LHCN-M2 (cell line): Measurements from ENCODE around the gene ABCA3. TPM values are rescaled to one million over a fixed set of nuclear protein-coding genes. Genes with fewer than 3 reads are reported as not detected.
"Not testable (repeated sequence)": the region's sequence is repeated elsewhere in the genome, so short reads cannot be mapped to it uniquely, and the experiment has no call there.

Source experiments
- DNase-seq: peaks from one replicate; pipeline ENCODE4 v3.0.0-alpha.2; 2012; ENCODE audit warnings: low read depth
- total RNA-seq: library from RNA; depleted of rRNA; stranded (reverse); fragments of >200 nt; gene quantifications from 2 replicates; pipeline ENCODE4 v1.2.3, GENCODE V29; 2014

The ABCA3 gene
- total RNA-seq, 1 experiment from 2014 or later: 0.29 TPM

DNA sequence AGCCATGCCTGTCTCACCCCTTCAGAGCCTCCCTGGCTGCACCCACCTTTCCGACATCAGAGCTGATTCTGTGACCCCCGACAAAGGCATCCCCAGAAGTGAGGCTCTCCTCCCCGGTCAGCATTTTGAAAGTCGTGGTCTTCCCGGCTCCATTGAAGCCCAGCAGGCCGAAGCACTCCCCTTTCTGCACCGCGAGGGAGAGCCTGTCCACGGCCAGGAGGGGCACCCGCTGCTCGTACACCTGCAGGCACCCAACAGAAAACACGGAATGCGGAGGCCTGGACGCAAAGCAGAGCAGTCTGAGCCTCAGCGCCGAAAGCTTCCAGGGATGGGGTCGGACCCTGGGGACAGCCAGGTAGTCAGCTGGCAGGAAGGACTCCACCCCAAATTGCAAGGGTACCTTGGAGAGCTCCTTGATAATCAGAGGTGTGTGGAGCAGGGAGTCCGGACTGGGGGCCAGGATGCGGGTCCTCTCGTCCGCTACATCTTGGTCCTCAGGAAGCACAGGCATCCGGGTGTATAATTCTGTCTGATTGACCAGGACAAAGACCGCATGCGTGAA lies 59.5 kb downstream of the ABCA3 start:
- no peak for DNase-seq

DNA sequence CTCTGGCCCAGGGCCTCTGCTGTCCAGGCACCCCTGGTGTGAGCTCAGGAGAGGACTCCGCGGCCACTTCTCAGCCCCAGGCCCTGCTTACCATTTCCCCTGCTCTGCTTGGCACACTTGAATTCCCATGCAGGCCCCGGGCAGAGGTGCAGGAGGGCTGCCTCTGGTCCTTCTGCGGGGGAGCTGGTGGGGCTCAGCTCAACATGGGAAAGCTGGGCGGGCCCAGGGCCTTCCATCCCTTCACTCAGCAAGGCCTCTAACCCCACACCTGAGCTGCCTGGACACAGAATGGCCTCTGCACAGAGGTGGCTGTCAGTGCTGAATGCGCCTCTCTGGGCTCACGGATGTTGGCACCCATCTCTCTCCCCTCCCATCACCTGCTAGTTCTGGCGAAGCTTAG lies 60.1 kb downstream of the ABCA3 start:
- no peak for DNase-seq

DNA sequence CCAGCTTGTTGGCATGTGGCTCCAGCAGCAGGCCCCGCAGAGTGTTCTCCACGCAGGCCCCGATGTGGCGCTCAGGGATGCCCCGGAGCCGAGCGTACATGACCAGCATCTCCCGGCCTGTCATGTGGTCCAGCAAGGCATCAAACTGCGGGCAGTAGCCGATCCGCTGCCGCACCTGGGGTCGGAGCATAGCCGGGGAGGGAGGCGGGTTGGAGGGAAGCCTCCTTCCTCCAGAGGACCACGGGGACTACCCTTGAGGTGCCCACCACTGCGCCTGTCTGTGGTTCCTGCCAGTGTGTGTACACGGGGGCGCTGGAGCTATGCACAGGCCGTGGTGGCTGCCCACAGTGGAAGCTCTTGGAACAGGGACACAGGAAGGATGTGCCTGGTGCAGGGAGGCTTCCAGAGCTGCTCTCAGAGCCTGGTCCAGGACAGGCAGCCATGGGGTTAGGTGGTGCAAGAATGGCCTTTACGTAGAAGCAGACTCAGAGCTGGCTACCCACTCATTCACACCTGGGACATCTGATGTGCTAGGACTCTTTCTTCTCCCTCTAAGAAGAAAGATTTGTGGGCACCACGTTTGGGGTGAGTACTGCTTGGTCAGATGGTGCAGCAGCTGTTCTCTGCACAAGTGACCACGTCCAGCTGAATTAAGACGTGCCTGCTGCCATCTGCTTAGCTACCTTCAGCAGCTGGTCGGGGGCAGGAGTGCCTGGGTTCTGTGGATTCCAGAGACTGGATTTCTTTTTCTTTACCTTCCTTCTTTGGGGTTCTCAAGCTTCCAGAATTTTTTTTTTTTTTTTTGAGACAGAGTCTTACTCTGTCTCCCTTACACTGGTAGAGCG lies 61.4 kb downstream of the ABCA3 start:
- DNase-seq: peak; percentile 54

DNA sequence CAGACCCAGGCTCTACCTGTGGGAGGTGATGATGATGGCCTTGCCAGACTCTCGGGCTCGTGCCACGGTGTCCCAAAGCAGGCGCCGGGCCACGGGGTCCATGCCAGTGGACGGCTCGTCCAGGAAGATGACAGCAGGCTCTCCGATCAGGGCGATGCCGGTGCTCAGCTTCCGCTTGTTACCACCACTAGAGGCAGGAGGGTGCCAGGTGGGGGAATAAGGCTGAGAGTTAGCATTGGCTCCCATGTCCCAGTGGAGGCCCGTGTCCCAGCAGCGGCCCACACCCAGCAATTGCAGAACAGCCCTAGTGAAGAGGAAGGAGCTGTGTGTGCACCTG lies 62.3 kb downstream of the ABCA3 start:
- DNase-seq: no peak

DNA sequence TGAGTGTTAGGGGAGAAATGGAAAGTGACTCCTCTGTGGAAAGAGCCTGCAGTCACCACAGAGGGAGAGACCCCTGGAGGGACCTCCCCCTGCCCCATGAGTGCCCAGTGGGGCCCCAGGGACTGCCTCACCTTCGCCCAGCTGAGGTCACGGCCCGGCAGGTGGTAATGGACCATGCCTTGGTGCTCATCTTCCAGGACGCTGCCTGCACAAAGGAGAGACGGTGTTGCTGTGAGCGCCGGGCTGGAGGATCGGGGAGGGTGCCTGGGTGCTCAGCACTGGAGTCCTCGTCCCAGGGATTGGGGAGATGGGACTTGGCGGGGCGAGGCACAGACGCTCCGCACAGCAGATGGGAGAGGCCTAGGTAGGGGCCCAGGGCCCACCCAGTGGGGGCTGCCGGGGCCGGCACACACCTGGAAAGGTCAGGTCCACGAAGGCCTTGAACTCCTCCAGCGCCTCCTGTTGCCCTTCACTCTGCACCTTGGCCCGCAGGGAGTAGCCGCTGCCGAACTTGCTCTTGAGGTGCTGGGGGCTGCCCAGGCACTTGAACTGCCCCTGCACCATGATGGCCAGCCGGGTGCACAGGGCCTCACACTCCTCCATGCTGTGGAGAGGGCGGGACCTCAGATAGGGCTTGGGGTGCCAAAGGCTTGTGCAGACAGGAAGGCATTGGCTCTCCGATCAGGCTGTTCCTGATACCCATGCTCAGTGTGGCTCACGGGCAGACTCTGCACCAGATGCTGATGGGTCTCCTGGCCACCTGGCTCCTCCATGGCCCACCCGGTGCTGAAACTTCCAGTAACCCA lies 62.9 kb downstream of the ABCA3 start:
- no peak for DNase-seq

DNA sequence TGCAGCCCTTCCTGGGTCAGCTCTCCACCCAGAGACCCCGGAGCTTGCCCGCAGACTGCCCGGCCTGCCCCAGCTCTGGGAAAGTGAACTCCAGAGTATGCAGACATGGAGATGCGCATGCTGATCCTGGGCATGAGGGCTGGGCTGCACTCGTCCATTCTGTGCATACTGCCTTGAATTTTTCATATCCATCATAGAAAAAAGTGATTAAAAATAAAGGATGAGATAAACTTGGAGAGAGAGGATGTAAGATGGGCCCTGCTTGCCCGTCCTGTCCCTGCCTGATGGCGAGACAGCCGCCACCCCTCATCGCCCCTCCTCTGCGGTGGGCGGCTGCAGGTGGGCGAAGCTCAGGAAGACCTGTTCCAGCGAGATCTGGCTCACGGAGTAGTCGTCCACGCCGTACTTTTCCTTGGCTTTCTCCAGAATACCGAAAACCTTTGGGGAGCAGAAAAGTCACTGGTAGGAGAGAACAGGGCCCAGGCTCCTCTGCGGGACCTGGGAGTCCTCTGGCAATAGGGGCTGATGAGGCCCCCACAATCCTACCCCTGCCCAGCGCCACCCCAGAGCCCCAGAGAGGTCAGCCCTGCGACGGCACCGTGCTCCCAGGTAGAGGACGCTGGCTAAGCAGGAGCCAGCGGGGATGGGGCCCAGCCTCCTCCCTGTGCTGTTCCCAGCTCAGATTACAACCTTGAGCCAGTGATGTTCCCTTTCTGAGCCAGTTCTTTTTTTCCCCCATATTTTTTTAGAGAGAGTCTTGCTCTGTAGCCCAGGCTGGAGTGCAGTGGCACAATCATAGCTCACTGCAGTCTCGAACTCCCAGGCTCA lies 63.9 kb downstream of the ABCA3 start:
- DNase-seq: no peak

DNA sequence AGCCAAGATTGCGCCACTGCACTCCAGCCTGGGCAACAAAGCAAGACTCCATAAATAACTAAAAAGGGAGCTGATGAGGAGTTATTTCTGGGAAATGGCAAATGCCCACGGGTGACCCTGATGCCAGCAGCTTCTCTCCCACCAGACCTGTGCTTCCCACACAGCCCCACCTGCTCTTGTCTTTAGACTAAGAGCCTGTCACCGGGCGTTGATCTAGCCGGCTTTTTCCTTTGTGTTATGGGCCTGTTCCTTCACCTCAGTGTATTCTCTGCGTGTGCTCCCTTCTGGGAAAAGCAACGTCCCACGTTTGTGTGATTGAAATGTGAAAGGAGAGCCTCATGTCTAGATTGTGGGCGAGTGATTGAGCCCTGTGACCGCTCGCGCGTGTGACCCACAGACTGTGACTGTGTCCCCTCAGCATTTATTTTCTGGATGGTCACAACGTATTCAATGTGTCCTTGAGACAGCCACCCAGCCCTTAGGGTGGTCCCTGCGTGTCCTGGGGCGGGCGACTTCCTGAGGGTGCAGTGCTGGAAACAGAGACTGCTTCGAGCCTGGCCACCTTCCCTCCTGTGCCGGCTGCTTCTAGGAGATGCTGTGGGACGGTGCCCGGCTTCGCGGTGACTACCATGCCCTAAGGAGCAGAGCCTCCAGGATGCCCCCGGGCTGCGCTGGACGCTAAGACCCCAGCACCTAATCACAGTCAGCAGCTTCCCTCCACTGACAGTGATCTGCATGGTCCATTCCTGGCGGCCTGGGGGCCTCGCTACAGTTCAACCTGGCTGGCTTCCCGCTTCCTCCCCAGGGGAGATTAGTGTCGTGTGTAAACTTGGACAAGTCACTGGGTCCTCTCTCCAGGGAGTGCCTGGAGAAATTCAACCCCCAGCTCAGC lies 64.8 kb downstream of the ABCA3 start:
- DNase-seq: no peak

DNA sequence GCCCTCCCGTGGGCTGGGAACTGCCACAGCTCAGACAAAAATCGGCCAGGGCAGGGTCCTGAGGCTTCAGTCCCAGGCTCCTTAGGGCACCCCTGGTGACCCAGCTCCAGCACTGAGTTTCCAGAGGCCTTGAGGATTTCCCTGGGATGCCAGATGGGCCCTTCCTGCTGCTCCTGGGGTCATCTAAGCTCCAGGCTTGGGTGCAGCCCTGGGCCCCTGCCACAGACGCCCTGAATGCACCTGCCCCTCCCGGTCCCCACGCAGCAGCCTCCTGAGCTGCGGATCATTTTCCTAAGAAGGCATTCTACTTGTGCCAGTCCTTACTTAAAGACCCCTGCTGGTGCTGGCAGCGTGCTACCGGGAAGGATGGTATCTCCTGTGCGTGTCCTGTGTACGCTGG lies 66.6 kb downstream of the ABCA3 start:
- no peak for DNase-seq

DNA sequence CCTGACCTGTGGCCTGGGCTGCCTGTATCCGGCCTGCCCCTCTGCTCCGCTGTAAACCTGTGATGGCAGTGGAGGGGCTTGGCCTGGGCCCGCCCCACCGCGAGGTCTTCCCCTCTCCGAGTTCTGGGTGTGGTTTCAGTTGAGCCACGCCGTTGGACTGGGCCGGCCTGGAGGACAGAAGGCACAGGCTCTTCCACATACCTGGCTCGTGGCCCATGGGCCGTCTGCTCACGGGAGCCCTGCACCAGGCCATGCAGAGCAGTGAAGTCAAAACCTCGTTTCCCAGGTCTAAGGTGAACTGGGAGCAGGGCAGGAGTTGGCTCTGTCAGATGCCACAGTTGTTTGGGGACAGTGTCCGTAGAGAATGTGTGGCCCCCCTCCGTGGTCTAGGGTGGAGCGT lies 67.0 kb downstream of the ABCA3 start:
- DNase-seq: no peak

DNA sequence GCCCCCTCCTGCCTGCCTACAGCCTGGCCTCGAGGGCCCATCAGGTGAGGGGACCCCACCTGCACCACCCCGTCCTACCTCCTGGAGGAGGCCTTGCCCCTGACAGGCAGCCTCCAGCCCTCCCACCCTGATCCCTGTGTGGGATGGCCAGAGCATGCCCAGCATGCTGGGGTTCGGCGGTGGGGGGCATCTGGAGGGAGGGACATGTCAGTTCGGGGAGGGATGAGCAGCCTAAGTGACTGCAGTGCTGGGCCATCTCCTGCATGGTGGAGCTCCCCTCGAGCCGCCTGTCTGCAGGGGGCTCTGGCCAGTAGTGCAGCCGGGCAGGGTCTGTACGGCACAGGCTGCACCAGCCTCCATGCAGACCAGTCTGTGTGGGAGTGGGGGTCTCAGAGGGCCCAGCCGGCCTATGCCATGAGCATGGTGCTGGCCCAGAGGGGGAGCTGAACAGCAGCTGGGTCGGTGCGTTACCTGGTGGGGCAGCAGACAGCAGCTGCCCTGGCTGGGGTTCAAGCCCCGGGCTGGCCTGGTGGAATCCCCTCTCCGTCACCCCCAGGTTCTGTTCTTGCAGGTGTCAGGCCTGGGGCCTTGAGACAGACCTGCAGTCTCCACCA lies 68.6 kb downstream of the ABCA3 start:
- no peak for DNase-seq

DNA sequence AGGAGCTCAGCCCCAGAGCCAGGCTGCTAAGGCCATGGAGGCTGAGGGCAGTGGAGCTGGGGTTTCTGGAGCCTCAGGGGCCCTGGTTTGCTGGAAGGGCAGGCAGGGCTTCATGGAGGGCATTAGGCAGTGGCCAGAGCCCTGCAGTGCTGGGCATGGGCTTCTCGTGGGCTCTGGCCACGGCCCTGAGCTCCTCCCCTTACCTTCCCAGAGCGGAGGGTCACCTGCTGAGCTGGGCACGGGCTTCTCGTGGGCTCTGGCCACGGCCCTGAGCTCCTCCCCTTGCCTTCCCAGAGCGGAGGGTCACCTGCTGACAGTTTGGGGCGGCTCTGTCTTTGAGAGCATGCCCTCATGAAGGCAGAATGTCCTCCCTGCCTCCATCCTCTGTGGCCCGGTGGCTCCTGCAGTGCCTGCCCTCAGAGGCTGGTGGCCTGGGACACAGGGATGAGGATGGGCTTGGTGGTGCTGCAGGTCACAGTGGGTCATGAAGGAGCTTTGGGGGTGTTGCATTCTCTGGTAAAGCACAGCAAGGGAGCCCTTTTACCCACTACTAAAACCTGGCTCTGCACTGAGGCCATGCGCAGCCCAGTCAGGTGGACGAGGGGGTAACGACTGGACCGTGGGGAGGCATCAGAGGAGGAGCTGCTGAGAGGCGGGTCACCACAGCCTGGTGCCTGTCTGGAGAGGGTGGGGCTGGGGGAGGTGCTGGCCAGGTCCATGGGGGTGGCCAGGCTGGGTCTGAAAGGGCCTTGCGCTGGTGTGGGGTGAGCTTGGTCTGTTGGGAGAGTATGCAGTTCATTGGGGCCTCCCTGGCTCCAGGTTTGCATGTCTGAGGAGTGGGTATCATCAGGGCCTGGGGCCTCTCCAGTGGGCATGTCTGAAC lies 69.7 kb downstream of the ABCA3 start:
- no peak for DNase-seq

DNA sequence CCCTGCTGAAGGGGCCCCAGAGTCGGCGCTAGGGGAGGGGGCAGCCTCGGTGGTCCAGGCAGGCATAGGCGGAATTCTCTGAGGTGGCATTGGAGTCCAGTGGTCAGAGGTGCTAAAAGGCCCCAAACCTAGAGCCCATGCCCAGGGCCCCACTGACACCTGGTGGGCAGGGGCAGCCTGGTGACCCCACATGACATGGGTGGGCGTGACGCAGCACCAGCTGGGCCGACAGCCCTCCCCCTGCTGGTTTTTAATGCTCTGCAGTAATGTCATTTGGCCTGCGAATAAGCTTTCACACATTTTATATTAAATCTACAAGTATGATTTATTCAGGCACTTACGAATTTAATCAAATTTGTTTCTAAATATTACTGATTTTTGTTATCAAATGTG lies 70.5 kb downstream of the ABCA3 start:
- no peak for DNase-seq

DNA sequence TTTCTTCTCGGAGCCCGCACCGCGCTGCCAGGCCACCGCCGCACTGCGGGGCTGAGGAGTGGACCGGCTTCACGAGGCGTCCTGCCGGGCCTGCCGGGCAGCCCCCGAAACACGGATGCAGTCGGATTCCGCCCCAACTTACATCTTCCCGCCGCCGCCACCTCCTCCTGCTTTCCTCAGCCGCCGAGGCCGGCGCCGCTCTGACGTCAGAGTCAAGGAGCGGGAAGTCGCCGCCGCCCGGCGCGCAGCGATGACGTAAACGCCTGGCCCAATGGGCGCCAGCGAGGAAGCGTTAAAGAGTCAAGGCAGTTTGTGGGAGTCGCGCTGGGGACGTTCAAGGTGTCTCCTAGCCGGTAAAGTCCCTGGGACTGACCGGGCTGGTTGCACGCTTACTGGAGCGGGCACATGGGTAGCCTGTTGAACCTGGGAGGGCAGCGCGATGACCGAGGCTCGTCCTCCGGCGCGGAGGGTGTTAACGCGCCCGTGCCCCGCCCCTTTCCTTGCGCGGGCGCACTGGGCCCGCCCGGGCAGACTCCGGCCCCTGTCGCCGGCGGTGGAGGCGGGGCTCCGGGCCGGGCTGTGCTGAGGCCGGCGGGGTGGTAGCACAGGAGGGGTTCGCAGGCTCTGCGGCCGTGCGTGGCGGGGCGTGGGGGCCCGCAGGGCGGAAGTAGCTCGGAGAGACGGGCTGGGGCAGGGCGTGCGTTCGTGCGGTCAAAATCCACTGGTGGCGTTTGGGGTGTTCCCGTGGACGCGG lies 72.4 kb downstream of the ABCA3 start, which contains the start of gene RNPS1:
RNPS1 (minus strand) TSS at position 214 of the 754 bp plus-strand sequence. CDS start 3,483 bp downstream, outside the sequence.
- peak; percentile 93 for DNase-seq

DNA sequence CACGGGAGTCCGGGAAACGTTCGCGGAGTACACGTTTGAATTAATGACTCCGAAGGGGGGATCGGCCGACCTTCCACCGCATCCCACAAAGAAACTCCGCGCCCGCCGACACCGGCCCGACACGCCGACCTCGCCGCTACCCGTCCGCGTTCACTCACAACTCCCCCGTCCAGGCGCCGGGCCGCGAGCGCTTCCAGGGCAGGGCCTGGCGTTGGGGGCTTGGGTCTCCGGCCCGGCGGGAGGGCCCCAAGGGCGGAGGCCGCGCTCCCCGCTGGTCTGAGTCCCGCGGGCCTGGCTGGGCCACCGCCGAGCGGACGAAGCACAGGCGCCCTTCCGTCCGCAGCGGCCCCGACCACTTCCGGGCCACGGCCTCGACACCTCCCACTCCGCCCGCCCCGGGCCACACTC lies 73.0 kb downstream of the ABCA3 start:
- not testable (repeated sequence) for DNase-seq

DNA sequence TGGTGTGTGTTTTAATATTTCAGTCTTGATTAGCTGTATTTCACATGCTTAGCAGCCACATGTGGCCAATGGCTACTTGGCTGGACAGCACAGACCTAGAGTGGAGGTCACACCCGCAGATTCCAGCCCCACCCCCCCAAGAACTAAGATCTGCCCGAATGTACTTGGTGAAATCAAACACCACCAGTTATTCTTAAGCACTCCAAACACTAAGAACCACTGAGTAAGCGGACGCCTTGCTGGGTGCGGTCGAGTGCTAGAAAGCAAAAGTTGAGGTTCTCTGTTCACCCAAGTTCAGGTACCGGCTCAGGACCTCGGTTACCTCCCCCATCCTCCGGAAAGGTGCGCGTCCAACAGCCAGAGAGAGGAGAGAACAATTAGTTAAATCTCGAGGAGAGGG lies 73.6 kb downstream of the ABCA3 start:
- DNase-seq: peak; percentile 43

DNA sequence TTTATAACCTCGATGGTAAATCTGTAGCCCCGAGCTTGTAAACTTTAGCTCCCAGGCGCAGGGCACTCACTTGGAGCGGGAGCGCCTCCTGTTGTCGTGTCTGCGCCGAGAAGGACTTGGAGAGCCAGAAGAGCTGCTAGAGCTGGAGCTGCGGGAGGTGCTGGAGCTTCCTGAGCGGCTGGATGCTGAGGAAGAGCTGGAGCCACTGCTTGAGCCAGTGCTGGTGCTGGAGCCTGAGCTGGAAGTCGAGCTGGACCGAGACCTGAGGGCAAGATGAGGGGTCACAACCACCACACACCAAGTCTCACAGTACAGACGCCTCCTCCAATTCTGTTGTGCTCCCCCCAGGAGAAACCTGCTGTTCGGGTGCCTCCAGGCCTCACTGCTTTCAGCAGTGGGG lies 77.5 kb downstream of the ABCA3 start:
- DNase-seq: not testable (repeated sequence)

DNA sequence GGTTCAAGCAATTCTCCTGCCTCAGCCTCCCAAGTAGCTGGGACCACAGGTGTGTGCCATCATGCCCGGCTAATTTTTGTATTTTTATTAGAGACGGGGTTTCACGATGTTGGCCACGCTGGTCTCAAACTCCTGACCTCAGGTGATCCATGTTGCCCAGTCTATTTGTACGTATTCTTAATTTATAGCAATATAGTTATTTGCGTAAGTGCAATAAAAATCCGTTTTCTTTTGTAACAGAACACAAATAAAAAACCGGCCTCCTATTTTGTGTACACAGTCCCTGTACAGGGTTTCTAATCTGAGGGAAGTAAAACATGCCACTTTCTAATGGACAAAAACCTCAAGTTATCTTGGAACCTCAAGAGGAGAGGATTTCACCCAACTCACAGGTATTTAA lies 80.3 kb downstream of the ABCA3 start:
- no peak for DNase-seq

DNA sequence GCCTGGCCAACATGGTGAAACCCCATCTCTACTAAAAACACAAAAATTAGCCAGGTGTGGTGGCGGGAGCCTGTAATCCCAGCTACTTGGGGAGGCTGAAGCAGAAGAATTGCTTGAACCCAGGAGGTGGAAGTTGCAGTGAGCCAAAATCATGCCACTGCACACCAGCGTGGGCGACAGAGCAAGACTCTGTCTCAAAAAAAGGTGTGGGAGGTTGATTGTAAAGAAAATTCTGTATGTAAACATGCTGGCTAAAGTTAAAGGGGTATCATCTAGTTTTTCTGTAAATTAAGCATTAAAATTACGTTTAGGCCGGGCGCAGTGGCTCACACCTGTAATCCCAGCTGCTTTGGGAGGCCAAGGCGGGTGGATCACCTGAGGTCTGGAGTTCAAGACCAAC lies 82.0 kb downstream of the ABCA3 start:
- DNase-seq: not testable (repeated sequence)
